Dedifferentiated amniotic fluid mesenchymal stem cell (primary cell): ENCODE results near the gene RARRES1.

Experiments
- DNase-seq: peaks from one replicate; pipeline ENCODE4 v3.0.0-alpha.2; 2016; ENCODE audit errors: extremely low spot score

RARRES1 gene

DNA sequence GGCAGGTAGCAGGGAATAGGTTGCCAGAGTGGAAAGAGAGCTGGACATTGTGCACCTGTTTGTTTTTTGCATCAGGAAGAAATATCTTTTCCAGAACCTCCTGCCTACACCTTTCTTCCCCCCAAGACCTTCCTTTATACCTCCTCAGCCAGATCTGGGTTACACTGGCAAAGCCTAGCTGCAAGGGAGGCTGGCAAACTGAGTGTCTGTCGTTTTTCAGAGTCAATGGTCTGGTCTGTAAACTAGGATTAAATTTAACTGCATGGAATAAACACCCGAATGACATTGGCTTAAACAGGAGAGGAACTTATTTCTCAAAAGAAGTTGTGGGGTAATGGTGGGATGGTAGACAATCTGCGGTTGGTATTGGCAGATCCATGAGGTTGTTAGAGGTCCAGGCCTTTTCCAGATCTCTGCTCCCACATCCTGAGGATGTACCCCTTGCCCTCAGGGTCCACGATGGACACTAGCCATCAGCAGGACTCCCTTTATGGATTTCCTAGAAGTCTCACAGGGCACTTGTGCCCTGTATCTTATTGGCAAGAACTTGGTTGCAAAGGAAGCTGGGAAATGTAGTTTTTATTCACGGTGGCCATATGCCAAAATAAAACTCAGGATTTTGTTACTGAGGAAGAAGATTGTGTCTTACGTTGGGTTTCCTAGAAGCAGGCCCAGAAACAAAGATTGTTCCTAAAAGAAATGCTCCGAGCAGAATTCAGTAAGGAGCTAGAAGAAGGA is 3.2 kb upstream of the RARRES1 start:
- DNase-seq: no peak

DNA sequence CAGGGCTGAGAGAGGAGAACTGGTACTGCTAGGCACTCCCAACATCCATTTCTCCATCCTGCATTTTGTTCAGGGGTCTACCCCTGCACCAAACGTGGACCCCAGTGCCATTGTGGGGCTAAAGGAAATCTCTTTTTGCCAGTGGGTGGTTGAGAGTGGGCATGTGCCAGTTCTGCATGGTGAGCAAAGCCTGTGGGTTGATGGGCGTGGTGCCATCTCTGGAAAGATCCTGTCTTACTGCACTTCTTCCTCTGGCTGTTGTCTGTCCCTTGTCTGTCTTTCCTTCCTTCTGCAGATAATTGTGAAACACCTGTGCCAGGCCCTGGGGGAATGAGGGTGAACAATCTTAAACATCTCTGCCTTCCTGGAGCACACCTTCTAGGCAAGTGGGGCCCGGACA is 1.4 kb upstream of the RARRES1 start:
- no peak for DNase-seq

DNA sequence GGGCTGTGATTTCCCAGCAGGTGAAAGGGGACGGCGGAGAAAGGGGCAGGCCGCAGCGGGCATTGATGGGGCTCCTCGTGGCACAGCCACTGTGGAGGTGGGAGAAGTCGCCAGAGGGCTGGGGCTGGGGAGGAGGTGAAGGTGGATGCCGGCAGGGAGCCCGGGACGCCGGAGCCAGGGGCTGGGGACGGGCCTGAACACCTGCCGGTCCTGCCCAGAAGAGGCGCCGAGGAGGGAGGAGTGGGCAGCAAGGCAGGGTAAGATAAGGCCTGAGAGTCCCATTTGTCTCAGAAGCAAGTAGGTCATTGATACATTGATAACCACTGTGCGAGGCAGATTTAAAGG is 571 bp upstream of the RARRES1 start:
- no peak for DNase-seq

DNA sequence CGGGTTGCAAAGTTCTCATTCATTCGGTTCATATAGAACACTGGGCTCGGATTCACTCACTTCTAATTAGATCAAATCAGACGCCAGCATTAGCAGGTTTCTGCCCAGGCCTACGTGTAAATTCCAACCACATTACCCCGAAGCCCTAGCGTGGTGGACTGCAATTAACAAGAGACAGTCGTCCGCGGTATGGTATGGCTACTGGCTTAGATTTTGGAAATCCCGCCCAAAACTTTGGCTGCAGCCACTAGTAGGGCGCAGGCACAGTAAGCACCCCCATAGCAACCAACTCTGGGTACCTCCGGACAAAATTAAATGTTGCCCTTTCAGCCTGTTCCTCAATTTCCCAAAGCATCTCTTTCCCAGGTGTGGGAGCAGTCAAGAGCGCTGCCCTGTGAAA is 771 bp downstream of the RARRES1 start:
- no peak for DNase-seq

DNA sequence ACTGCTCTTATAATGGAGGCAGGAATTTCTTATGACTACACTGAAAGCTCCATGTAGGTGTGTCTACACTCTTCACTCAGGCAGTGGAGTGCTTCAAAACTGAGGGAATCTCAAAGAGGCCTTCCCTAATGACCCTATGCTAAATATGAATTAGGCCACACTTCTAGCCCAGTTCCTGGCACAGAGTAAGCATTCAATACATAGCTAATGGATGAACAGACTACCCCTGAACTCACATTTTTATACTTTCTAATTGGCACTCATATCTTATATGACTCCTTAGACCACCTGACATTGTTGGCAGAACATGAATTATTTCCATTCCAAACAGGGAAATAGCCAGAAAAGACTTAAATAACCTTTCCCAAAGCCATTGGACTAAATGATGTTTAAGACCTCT is 3.4 kb downstream of the RARRES1 start:
- DNase-seq: no peak

DNA sequence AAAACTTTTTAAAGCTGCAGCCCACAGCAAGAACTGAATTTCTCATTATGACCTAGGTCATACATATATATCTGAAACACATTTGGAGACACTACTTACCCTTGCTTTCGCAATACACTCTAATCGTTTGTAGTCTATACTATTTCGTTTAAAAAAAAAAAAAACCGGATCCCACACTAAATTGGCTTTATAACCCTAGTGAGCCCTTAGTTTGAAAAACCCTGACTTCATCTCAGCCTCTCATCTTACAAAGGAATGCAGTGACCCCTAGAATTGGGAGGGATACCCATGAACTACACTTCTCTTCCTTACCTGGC is 4.2 kb downstream of the RARRES1 start:
- DNase-seq: no peak

DNA sequence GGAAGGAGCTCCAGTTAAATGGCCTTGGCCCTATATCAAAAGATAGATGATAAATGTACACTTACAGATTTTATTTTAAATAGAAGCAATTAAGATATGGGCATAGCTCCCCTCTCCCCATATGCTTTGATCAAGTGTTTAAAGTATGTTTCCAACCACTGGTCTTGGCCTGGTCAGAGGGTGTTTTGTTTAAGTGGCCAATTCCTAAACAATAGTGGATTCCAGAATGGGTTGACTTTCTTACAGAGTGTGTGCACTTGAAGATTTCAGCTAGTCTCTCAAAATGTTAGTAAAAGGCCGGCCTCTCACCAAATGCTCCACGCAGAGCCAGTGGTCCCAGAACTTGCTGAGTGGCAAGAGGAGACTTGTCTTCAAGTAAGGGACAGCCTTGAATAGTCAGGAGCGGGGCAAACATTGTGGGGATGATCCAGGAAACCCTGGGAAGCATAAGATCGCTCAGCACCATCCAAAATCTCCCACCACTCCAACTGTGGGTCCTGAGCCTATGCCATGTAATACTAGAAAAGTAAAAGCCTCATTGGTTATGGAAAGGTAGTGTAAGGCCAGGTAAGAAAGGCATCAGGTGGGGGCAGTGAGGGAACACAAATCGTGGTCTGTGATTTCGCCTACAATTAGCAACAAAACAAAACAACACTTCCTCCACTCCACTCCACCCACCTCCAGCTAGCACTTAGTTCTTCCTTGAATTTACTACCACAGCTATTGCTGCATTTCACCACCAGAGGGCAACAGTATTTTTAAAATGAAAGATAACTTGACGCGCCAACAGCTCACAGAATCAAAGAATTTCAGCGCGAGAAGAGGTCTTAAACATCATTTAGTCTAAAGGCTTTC is 4.8 kb downstream of the RARRES1 start:
- DNase-seq: peak; percentile 87

DNA sequence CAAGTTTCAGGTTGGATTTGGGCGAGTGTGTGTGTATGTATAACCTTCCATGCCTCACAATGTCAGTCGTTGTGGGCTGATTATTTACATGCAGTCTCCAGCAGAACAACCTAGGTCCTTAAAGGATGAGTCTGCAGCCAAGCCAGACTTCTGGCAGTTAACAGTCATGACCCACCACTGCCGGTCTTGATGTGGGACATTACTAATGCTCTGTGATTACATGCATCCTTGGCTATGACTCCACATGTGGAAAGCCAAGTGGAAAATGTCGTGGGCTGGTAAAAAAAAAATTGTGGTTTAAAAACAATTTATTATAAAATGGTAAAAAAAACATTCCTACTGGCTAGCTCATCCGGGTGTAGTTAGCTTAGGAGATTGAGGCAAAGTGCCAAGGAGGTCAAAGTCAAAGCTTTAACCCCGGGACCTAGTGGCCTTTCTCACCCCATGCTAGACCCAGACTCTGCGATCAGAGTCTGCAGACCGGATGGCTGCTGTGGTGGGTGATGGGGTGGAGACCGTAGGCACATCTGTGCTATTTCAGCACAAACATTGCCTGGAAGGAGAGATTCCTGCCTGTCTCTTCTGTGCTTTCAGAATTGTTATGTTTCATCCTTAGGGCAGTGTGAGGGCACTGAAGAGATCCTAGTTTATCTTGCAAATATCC is 6.8 kb downstream of the RARRES1 start:
- peak; percentile 92 for DNase-seq

DNA sequence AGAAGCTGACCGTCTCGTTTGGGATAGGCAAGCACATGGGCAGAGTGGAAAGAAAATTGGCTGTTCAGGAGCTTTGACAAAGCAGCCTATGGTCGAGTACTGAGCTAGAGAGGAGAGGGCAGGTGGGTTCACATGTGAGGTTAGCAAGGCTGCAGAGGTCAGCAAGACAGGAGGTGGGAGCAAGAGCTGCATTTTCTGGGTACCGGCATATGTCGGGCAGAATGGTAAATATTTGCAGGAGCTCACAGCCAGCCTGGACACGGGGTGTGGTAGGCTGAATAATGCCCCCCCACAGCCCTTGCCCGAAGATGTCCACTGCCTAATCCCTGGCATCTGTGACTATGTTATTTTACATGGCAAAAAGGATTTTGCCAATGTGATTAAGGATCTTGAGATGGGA is 8.3 kb downstream of the RARRES1 start:
- no peak for DNase-seq

DNA sequence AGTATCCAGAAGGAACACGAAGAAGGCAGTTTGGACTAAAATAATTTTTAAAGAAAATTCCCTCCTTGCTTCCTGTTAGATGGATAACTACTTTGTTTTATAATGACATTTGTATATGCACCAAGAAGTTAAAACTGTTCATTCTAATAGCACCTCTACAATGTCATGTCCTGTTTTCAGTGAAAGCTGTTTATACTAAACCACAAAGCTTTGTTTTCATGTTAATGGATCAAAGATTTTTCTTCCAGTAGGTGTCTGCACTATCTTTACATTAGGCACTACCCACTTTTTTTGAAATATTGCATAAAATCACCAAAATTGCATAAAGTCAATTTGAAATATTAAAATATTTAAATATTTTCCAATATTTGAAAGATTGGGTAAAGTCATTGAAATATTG is 10.1 kb downstream of the RARRES1 start:
- DNase-seq: no peak

DNA sequence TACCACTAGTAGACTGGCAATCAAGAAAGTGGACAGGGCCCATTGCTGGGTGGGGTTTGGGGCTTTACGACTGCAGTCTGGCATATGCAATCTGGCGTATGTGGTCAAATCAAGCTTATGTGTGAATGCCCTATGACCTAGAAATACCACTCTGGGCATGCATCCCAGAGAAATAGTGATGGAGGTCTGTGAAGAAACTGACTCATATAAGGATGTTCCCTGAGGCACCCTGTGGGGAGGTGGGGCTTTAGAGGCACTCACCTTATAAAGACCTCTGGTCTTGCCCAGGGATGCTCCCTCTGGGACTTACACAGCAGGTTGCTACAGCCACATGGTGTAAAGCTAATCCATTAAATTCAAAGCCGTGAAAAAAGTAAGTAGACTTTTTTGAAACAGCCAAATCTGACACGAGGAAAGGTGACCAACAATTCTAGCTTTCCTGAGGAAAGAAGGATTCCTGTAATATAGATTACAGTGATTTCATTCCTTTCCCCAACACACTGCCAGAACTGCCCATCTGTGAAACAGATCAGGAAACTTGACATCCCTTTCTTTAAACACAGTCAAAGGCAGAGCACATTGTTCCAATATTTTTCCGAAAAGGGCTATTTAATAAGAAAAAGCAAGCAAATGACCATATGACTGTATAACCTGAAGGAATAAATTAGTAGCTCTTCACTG is 13.6 kb downstream of the RARRES1 start:
- DNase-seq: peak; percentile 80

DNA sequence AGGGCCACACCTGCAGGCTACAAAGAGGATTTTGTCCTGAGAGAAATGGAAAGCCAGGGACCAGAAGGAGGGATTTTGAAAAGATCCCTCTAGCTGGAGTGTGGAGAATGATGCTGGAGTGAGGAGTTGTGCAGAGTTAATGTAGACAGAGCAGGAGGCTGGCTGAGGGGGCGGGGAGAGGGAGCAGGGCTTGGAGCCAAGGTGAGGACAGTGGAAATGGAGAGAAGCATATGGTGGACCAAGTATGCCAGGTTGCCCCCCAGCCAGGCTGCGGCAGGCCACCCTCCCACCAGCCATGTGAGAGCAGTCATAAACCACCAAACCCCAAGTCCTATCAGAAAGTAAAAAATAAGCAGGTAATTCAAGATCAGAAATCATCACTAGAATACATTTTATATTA is 14.7 kb downstream of the RARRES1 start:
- DNase-seq: no peak

DNA sequence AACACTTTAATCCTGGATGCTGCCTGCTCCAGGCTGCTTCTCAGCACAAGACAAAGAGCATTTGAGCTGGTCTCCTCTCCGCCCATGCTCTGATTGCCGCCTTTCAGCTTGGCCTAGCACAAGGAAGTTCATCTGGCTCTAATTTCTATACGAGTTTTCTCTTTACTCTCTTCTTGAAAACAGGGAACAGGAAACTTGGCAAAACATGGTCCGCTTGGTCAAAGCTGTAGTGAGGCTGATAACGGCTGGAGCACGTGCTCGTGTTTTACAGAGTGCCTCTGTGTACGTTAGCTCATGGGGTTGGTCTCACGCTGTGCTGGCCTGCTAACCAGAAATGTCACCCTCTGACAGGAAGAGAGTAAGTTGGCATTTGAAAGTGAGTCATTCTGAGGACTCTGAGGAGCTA is 19.2 kb downstream of the RARRES1 start:
- no peak for DNase-seq

DNA sequence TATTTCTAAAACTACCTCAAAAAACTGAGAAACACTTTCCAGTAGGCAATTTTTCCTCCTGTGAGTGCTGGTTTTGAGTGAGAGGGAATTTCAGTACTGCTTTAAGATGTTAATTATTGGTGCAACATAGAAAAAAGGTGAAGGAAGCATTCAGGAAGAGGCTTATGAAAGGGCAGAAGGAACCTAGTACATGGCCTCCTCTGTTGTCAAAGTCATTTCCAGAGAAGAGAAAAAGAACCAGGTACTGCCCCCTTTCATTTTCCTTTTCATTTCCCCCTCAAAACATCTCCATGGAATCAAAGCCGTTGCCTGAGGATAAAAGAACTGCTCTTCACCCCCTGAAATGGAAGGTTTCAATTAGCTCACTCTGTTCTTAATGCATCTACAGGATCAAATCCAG is 19.8 kb downstream of the RARRES1 start:
- DNase-seq: no peak

DNA sequence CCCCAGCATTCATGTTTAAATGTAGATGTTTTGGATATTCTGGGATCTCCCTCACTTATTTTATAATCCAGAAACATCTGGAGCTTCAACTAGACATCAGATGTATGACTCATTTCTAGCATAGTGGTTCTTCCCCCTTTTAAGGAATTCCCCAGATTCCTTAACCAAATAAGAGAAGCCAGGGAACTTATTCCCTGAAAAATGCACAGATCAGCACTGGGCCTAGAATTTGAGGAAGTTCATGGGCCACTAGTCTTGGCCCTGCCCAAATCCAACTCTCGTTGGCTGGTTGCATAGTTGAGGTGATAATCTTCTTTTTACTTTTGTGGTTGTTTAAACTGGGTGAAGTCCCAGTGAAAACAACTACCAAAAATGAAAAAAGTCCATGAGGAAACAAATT is 20.4 kb downstream of the RARRES1 start:
- DNase-seq: peak; percentile 74

DNA sequence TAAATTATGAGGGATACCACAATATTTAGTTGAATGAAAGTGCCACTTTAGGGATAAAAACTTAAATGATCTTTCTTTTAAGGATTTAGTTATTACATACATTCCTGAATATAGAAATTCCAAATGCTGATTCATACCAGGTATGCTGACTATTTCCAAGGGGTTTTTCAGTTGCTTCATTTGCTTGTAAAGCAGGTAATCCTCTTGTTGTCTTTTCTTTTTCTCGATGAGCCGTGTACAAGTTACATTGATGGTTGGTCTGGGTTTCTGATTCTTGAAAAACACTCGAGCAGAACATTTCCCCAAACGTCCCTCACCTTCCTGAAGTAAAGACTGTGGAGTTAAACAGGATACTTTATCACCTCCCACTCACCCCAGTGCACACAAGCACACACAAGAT is 21.7 kb downstream of the RARRES1 start:
- no peak for DNase-seq

DNA sequence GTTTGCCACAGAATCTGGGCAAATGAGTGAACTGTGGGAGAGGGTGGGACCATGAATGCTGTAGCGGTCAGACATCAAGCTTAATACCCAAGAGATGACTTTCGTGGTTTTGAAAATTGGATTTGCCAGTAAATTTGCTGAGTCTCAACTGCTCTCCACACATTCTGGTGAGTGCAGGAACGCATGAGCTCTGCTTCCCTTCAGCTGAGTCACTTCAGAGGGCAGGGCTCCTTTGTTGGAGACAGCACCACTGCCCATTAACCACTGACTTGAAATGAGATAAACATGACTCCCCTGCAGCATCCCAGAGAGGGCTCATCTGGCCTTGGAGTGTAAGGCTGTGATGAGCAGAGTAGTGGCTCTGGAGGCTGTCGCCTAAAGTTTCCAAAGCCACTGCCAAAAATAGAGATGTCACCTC is 22.6 kb downstream of the RARRES1 start:
- peak; percentile 94 for DNase-seq

DNA sequence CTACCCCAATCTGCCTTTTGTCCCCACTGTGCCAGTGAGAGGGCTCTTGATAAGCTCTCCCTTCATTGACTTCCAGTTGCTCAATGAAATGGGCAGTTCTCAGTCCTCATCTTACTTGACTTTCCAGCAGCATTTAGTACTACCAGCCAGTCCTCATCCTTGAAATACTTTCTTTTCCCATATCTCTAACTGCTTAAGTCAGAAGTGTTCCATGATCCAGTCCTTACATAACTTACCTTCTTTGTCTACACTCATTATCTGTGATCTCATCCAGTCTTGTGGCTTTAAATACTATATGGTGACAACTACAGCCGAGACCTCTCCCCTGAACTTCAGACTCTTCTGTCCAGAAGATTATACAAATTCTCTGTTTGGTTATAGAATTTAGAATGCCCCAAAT is 28.7 kb downstream of the RARRES1 start:
- DNase-seq: no peak

DNA sequence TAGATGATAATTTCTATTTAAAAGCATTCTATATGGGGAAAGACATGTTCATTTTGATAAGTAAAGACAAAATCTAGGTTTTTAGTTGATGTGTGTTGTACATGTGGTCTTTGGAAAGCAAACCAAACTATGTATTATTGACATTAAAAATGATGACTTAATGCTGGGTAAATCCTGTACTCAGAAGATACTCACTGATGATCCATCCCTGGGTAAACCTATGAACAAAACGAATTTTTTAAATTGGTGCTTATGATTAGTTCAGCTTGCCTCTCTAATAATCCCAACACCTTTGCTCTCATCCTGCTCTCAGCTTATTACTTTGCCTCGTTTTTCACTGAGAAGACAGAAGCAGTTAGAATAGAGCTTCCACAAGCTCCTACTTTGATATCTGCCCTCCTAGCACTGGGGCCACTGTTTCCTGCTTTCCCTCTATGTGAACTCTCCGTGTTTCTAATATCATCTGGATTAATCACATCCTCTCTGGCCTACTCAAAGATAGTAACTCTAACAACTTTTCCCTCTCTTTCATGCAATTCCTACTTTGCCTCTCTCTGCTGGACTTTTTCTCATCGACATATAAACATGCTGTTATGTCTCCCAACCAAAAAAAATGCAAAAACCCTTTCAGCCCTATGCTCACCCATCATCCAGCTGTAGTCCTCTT is 29.3 kb downstream of the RARRES1 start:
- no peak for DNase-seq

DNA sequence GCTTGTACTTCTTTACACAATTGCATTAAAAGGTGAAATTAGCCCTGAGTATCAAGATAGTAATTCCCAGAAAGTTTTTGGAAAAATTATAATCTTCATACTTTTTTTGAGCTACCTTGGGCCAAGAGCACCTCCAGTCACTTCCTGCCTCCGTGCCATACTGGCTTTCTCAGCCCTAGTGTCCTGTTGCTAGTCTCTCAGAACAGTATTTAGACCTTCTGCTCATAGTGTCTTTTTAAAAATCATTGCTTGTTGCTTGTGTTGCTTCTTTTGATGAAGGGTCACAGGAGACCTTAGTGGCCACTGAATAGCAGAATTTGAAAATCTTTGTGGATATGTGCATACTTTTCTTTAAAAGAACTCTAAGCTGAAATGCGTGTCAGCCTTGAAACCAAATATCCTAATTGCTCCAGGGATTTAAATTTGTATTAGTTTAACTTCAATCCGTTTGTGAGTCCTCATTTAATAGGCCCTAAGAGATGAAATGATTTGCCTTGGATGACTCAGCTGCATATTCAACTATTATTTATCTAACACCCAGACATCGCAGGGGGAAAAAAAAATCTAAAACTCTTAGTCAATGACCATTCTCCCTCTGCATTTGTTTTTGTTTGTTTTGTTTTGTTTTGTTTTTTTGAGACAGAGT is 30.7 kb downstream of the RARRES1 start:
- no peak for DNase-seq

DNA sequence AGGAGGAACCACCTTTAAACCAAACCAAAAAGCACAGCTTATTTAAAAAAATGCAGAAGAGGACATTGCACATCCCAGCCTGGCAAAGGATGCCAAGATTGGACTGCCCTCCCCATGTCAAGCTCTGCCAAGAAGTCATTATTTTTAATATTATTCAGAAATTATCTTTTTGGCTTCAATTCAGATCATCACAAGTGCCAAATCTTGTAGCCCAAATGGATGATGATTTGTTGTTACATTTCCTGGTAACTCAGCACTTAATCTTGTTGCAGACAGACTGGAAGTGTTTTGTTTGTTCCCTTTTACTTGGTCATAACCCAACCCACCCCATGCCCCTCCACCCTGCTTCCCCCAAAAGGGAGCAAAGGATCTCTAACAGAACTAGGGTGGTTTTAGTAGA is 31.7 kb downstream of the RARRES1 start:
- DNase-seq: no peak
